ENCODE results near the gene LAMB2. TPM values are rescaled to one million over a fixed set of nuclear protein-coding genes. Genes with fewer than 3 reads are reported as not detected.

Gene LAMB2
- total RNA-seq, 1 experiment from 2014 or later, result 175 TPM

DNA sequence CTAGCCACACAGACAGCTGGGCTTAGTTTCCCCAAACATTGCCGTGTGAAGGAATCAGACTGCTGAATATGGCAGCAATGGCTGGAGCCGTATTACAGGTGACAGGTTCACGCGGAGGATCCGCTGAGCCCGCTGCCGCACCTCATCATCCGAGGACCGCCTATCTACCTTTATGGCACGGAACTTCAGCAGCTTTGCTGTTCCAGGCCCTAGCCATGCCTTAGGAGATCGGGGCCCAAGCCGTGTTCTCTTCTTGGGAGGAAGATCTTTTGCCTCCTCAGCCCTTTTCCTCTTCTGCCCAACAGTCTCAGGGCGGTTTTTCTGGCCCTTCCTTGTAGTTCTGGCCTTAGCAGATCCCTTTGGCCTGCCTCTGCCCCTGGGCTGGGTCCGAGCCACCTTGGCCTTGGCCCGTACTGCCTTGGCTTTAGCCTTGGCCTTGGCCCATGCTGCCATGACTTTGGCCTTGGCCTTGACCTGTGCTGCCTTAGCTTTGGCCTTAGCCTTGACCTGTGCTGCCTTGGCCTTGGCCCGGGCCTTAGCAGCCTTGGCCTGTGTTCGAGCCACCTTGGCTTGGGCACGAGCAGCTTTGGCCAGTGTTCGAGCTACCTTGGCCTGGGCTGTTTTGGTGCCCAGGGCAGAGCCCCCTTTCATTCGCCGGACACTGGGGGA lies 30.0 kb upstream of the LAMB2 start:
- in situ Hi-C loops (cut with HindIII; ENCODE audit: low sequenced_read_pairs), result no loop called here
- no peak for DNase-seq (ENCODE audit: low spot score)

DNA sequence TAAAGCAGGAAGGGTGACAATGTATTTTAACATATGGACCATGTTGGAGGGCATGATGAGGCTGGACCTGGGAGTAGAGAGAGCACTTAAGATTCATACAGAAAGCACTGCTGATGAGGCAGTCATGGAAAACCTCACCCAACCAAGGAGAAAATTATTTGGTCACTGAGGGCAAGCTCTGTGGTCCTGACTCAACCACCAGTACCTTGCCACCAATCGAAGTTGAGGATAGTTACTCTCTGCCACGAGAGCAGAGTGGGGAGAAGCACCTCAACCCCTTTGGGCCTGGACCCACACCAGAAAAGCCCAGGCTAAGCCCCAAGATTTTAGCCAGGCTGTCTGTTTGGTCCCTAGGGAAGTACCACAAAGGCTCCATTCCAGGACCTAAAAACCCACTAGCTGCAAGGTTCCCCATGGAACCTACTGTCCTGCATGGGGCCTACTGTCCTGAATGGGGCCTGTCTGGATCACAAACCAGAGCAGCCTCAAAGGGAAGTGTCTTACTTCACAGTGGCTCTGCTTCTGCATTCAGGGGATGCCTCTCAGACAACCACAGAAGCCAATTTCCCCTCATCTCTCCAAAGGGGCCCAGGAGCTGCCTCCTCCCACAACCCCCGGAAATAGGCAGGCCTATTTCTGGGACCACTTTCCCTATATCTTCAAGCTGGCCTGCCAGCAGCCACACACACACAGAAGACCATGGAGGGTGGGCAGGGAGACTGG lies 29.1 kb upstream of the LAMB2 start:
- in situ Hi-C loops (cut with HindIII; ENCODE audit: low sequenced_read_pairs), result no loop called here
- DNase-seq (ENCODE audit: low spot score), result no peak

DNA sequence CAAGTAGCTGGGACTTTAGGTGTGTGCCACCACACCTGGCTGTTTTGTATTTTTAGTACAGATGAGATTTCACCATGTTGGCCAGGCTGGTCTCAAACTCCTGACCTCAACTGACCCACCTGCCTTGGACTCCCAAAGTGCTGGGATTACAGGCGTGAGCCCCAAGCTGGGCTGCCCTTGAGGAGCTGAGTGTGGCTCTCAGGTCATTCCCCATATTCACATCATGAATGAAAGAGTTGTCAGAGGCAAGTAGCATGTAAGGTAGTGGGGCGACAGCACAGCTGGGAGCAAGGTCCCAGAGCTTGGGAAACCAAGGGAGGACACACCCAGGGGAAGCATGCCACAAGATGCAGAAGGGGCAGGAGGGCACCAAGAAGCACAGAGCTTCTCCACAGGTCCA lies 28.3 kb upstream of the LAMB2 start:
- in situ Hi-C loops (cut with HindIII; ENCODE audit: low sequenced_read_pairs), result no loop called here
- no peak for DNase-seq (ENCODE audit: low spot score)

GRCh38 chr3:49158792-49159191 lies 25.9 kb upstream of the LAMB2 start:
- DNase-seq (ENCODE audit: low spot score), result no peak
- in situ Hi-C loops (cut with HindIII; ENCODE audit: low sequenced_read_pairs), result no loop called here

- in situ Hi-C loops (cut with HindIII; ENCODE audit: low sequenced_read_pairs), result no loop called here
- DNase-seq (ENCODE audit: low spot score), result no peak
Observed at GRCh38 chr3:49158103-49158709, 25.4 kb upstream of the LAMB2 start.

DNA sequence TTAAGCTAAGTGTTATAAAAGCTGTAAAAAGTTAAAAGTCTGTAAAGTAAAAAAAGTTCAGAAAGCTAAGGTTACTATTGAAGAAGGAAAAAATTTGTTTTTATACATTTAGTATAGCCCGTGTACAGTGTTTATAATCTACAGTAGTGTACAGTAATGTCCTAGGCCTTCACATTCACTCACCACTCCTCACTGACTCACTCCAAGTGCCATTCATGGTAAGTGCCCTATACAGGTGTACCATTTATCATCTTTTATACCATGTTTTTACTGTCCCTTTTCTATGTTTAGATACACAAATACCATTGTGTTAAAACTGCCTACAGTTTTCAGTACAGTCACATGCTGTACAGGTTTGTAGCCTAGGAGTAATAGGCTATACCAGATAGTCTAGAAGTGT lies 24.4 kb upstream of the LAMB2 start:
- DNase-seq (ENCODE audit: low spot score), result no peak
- in situ Hi-C loops (cut with HindIII; ENCODE audit: low sequenced_read_pairs), result no loop called here

- in situ Hi-C loops (cut with HindIII; ENCODE audit: low sequenced_read_pairs), result no loop called here
- no peak for DNase-seq (ENCODE audit: low spot score)
Observed at GRCh38 chr3:49153349-49153912, 20.6 kb upstream of the LAMB2 start.

- no peak for DNase-seq (ENCODE audit: low spot score)
- in situ Hi-C loops (cut with HindIII; ENCODE audit: low sequenced_read_pairs), result no loop called here
Observed at GRCh38 chr3:49151610-49152009, 18.8 kb upstream of the LAMB2 start.

- in situ Hi-C loops (cut with HindIII; ENCODE audit: low sequenced_read_pairs), result loop anchor here (10.0 kb wide), 1 partner anchor 177 kb away; no protein-coding TSS in a partner anchor
Observed at GRCh38 chr3:49148159-49148558, 15.3 kb upstream of the LAMB2 start.

GRCh38 chr3:49140080-49140479 lies 7.2 kb upstream of the LAMB2 start:
- DNase-seq (ENCODE audit: low spot score), result no peak
- in situ Hi-C loops (cut with HindIII; ENCODE audit: low sequenced_read_pairs), result loop anchor here (10.0 kb wide), 1 partner anchor 185 kb away; no protein-coding TSS in a partner anchor

More at GRCh38 chr3:49148159-49148558, 15.3 kb upstream of the LAMB2 start:
- no peak for DNase-seq (ENCODE audit: low spot score)

- no peak for DNase-seq (ENCODE audit: low spot score)
- in situ Hi-C loops (cut with HindIII; ENCODE audit: low sequenced_read_pairs), result no loop called here
Observed at GRCh38 chr3:49135499-49135898, 2.6 kb upstream of the LAMB2 start.

DNA sequence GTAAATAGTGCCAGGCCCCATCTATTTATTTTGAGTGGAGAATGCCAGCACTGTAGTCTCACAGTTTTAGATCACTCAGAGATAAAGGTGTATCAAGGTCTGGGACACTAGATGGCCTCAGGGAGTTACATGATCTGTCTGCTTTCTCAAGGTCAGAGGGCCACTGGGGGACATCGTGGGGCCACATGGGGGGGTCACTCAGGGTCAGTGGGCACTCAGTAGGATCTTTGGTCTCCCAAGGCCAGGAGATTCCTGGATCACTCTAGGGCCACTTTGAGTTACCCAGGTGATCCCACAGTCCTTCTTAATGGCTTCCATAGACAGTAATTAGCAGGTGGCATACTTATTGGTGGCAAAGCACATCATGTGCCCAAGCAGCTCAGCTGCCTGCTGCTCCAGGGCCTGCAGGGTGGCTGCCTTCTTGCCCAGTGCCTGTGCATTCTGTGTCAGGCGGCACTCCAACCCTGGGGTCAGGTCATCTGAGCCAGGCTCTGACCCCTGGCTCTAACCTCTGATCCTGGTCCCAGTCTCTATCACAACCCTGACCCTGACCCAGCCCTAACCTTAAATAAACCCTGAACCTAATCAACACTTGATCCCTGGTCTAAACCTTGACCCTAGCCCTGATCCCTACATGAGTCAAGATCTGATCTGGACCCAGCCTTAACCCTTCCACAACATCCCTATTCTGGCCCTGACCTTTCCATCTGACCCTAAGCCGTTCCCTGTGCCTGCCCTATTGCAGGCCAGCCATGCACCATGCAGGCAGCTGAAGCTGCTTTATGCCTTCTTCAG lies 1.8 kb upstream of the LAMB2 start:
- DNase-seq (ENCODE audit: low spot score), result no peak
- in situ Hi-C loops (cut with HindIII; ENCODE audit: low sequenced_read_pairs), result no loop called here

- DNase-seq (ENCODE audit: low spot score), result peak; percentile 90
- in situ Hi-C loops (cut with HindIII; ENCODE audit: low sequenced_read_pairs), result no loop called here
Observed at GRCh38 chr3:49133226-49133951, 539 bp upstream of the LAMB2 start.

- DNase-seq (ENCODE audit: low spot score), result no peak
- in situ Hi-C loops (cut with HindIII; ENCODE audit: low sequenced_read_pairs), result no loop called here
Observed at GRCh38 chr3:49132073-49132436, 795 bp downstream of the LAMB2 start.

GRCh38 chr3:49131576-49131975 lies 1.3 kb downstream of the LAMB2 start:
- in situ Hi-C loops (cut with HindIII; ENCODE audit: low sequenced_read_pairs), result no loop called here

DNA sequence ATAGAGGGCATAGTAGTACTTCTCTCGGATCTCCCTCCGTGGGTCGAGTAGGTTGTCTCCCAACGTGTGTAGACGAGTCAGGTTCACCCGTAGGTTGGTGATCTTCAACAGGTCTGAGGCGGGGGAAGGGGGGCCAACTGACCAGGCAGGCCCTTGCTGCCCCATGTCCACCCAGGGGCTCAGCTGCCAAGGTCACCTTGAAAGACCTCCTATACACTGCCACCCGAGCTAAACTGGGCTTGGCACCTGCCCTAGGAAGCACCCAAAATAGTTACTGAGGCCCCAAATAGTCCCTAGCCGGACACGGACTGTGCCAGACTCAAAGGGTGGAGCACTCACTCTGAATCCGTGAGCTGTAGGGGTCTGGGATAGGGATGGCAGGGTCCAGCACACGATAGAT lies 1.8 kb downstream of the LAMB2 start:
- no peak for DNase-seq (ENCODE audit: low spot score)
- in situ Hi-C loops (cut with HindIII; ENCODE audit: low sequenced_read_pairs), result no loop called here

More at GRCh38 chr3:49131576-49131975, 1.3 kb downstream of the LAMB2 start:
- no peak for DNase-seq (ENCODE audit: low spot score)

DNA sequence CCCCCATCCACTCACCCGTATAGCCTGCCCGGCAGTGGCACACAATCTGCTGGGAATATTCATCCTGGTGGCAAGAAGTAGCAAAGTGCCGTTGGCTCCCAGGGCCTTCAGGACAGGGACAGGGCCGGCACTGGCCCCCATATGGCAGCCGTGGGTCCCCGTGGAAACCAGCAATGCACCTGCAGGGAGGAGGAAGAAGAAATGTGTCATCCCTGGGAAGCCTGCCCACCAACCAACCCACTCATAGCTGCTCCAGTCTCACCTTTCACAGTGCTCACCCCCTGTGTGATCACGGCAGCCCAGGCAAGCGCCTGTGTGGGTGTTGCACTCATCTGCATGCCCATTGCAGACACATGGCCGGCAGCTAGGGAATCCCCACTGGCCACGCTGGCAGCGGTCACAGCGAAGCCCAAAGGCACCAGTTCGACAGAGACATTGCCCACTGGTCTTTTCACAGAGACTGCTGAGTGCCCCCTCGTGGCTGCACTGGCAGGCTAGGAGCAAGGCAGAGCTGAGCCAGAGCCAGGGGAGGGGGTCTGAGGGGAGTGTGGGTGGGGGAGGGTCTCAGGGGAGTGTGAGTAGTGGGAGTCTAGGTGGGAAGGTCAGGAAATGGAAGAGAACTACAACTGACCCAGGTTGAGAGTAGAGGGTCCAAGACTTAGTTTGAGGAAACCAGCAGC lies 7.7 kb downstream of the LAMB2 start:
- in situ Hi-C loops (cut with HindIII; ENCODE audit: low sequenced_read_pairs), result no loop called here
- peak; percentile 48 for DNase-seq (ENCODE audit: low spot score)

DNA sequence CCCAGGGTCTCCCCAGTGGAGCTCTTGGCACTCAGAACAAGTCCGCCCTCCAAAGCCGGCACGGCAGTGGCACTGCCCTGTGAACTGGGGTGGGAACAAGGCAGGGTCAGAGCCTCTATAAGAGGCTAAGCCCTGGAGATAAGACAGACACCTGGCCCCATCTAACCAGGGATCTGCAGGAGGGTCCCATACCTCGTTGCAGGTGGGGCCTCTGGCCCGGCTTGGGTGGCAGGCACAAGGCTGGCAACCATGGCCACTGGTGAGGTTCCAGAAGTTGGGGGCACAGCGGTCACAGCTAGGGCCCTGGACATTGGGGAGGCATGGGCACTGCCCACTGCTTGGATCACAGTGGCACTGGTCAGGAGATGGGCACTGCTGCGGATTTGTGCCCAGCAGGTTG lies 8.6 kb downstream of the LAMB2 start:
- in situ Hi-C loops (cut with HindIII; ENCODE audit: low sequenced_read_pairs), result no loop called here
- DNase-seq (ENCODE audit: low spot score), result no peak
